ENCODE measurements around the gene GRM8. TPM values are rescaled to one million over a fixed set of nuclear protein-coding genes. Genes with fewer than 3 reads are reported as not detected.

GRM8 gene
- total and polyA plus RNA-seq, 9 of the 15 experiments (the other 6 are each of a cell fraction or from before 2014, with no cell fraction given) = 0.13 TPM; not detected in 7

GRCh38 chr7:126483972-126484371 is 768.8 kb downstream of the GRM8 start (continued):
- TF ChIP-seq FOXA1 (IDR thresholded peaks at IDR 0.05; ENCODE audit: borderline replicate concordance) = no peak

- no peaks in the 10 kb centered on the region; the same call in none of the 2 replicates for H3K9me3 ChIP-seq (replicated peaks; ENCODE audit: control insufficient read depth, insufficient read depth, low read depth, low read length)
- H3K9ac ChIP-seq (ENCODE audit: insufficient read depth in 1 of 2, low read depth in 2 of 2, low read length in 2 of 2) = no peak overlapping the region
- TF ChIP-seq RBM22 (IDR thresholded peaks at IDR 0.05; ENCODE audit: low read depth, low read length, poor library complexity, severe bottlenecking) = no peak
- TF ChIP-seq SIRT6 (IDR thresholded peaks at IDR 0.05; ENCODE audit: low read depth, low read length) = no peak
- TF ChIP-seq IRF1 (CRISPR knock-in tag; IDR thresholded peaks at IDR 0.05; ENCODE audit: borderline replicate concordance) = no peak
- H2AFZ ChIP-seq (ENCODE audit: low read depth, low read length) = no peak overlapping the region
- H3K9me1 ChIP-seq (ENCODE audit: control insufficient read depth, insufficient read depth, low read length) = no peaks in the 10 kb centered on the region
- no peaks in the 10 kb centered on the region for H3K79me2 ChIP-seq (ENCODE audit: control insufficient read depth, insufficient read depth, low read length)
- no TSS peak for BruUV-seq (replicated peaks)
- POLR2A ChIA-PET = no interaction called here
- no peak overlapping the region for H3K4me3 ChIP-seq
- no peaks in the 10 kb centered on the region for H3K4me1 ChIP-seq (replicated peaks in 1 of 2; ENCODE audit: control insufficient read depth in 2 of 2, insufficient read depth in 2 of 2, low read length in 2 of 2)
- H3K27me3 ChIP-seq (ENCODE audit: control insufficient read depth in 2 of 2, insufficient read depth in 2 of 2, low read length in 2 of 2) = no peaks in the 10 kb centered on the region
- H3K36me3 ChIP-seq (ENCODE audit: control insufficient read depth, insufficient read depth, low read length) = no peaks in the 10 kb centered on the region
- no peak for DNase-seq (ENCODE audit: extremely low read depth in 1 of 4, low spot score in 3 of 4)
- no peak for FAIRE-seq
- no peak overlapping the region for H3K4me2 ChIP-seq (ENCODE audit: insufficient read depth, low read length)
- CTCF ChIA-PET (ENCODE audit: low intra/inter-chr PET ratio) = no interaction called here
- no peaks in the 10 kb centered on the region for H4K20me1 ChIP-seq (replicated peaks; ENCODE audit: control insufficient read depth, insufficient read depth, low read length)
- intact Hi-C loops (cut with micrococcal nuclease) (no loop called here), in situ Hi-C loops (cut with MboI) (no loop called here)
- no peak for ATAC-seq
- H3K27ac ChIP-seq (ENCODE audit: extremely low read depth, low read depth, low read length) = no peak overlapping the region
Observed at GRCh38 chr7:126472825-126473224, 779.9 kb downstream of the GRM8 start.

- Histone ChIP-seq H3K36me3 (ENCODE audit: control insufficient read depth, insufficient read depth, low read length) (no peaks in the 10 kb centered on the region), H4K20me1 (replicated peaks; ENCODE audit: control insufficient read depth, insufficient read depth, low read length) (no peaks in the 10 kb centered on the region), H3K9me3 (replicated peaks; ENCODE audit: control insufficient read depth, insufficient read depth, low read depth, low read length) (no peaks in the 10 kb centered on the region), H3K4me1 (replicated peaks in 1 of 2; ENCODE audit: control insufficient read depth in 2 of 2, insufficient read depth in 2 of 2, low read length in 2 of 2) (no peaks in the 10 kb centered on the region), H3K27me3 (ENCODE audit: control insufficient read depth in 2 of 2, insufficient read depth in 2 of 2, low read length in 2 of 2) (no peaks in the 10 kb centered on the region), H3K27ac (ENCODE audit: extremely low read depth, low read depth, low read length) (no peak overlapping the region), H3K9me1 (ENCODE audit: control insufficient read depth, insufficient read depth, low read length) (no peaks in the 10 kb centered on the region), H3K9ac (ENCODE audit: insufficient read depth in 1 of 2, low read depth in 2 of 2, low read length in 2 of 2) (no peak overlapping the region), H3K79me2 (ENCODE audit: control insufficient read depth, insufficient read depth, low read length) (no peaks in the 10 kb centered on the region), H2AFZ (ENCODE audit: low read depth, low read length) (no peak overlapping the region), H3K4me2 (ENCODE audit: insufficient read depth, low read length) (no peak overlapping the region), H3K4me3 (no peak overlapping the region)
- FAIRE-seq = no peak
- POLR2A ChIA-PET = no interaction called here
- BruUV-seq (replicated peaks) = no TSS peak
- ATAC-seq = no peak
- intact Hi-C loops (cut with micrococcal nuclease) (no loop called here), in situ Hi-C loops (cut with MboI) (no loop called here)
- WGBS (ENCODE audit: insufficient coverage, low coverage, missing lambda C conversion rate) = 0% methylated on average over 2 of the region's 2 CpGs
- TF ChIP-seq ZNF644 (tag; IDR thresholded peaks at IDR 0.05; ENCODE audit: low read depth) = no peak
- TF ChIP-seq GABPB2 (CRISPR knock-in tag; conservative IDR thresholded peaks at IDR 0.05) = no peak
- TF ChIP-seq KLF10 (CRISPR knock-in tag; IDR thresholded peaks at IDR 0.05) = no peak
- TF ChIP-seq HES1 (IDR thresholded peaks at IDR 0.05; ENCODE audit: low read depth) = no peak
- no peak for TF ChIP-seq RFX7 (CRISPR knock-in tag; IDR thresholded peaks at IDR 0.05)
- TF ChIP-seq POLR2AphosphoS2 (IDR thresholded peaks at IDR 0.05; ENCODE audit: low read length) = no peak
- TF ChIP-seq HDAC6 (IDR thresholded peaks at IDR 0.05; ENCODE audit: low read depth, low read length) = no peak
- TF ChIP-seq STAT5A (IDR thresholded peaks at IDR 0.05; ENCODE audit: borderline replicate concordance, low read length) = no peak
- no peak for TF ChIP-seq CREM (IDR thresholded peaks at IDR 0.05; ENCODE audit: low read depth)
- no peak for DNase-seq (ENCODE audit: extremely low read depth in 1 of 4, low spot score in 3 of 4)
- CTCF ChIA-PET (ENCODE audit: low intra/inter-chr PET ratio) = no interaction called here
Observed at GRCh38 chr7:126462405-126462804, 790.3 kb downstream of the GRM8 start.

Data from K562 (cell line).